BE2C (cell line): ENCODE data around the gene PAX5.

ENCODE experiments used
- DNase-seq: peaks from one replicate; pipeline ENCODE4 v3.0.0-alpha.2; 2020
- H3K27me3 ChIP-seq: fragments of 250-450 bp; sonication (Bioruptor Pico); 2 replicates; pipeline ENCODE4 v1.5.1; 2020; ENCODE audit warnings: mild to moderate bottlenecking
- H3K36me3 ChIP-seq: fragments of 250-450 bp; sonication (Bioruptor Pico); 2 replicates; pipeline ENCODE4 v1.5.1; 2020; ENCODE audit warnings: mild to moderate bottlenecking
- H3K4me1 ChIP-seq: fragments of 250-450 bp; sonication (Bioruptor Pico); 2 replicates; pipeline ENCODE4 v1.5.1; 2020
- H3K4me3 ChIP-seq: 2 replicates; pipeline ENCODE4 v1.5.1; 2011; ENCODE audit warnings: low read depth, low read length
- H3K9me3 ChIP-seq: fragments of 250-450 bp; sonication (Bioruptor Pico); 2 replicates; pipeline ENCODE4 v1.5.1; 2020
- CTCF ChIP-seq: IDR thresholded peaks from 2 replicates; pipeline ENCODE4 v1.5.1; 2012; ENCODE audit warnings: mild to moderate bottlenecking, low read depth, low read length

The PAX5 gene

DNA sequence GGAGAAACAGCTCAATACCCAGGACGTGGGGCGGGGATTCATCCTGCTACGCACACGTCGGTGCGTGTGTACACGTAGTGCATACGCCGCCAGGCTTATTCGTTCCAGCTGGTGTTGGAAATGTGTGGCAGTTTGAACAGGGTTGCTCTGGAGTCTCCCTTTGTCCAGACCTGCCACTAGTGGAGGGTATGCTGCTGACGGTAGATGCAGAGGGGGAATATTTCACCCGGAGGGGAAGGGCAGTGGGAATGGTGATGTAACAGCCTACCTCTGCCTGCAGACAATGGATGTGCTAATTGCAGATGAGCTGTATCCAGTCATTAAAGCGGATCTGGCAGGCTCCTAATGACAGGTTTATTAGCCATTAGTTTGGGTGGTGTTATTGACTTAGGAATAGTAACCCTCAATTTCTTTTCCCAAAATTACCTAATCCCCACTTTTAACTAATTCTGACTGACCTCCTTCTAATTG lies 142.7 kb downstream of the PAX5 start:
- DNase-seq: peak; percentile 48
- Histone ChIP-seq H3K36me3 (no peaks in the 10 kb centered on the region; the same call in 1 of the 2 replicates), H3K4me3 (no peak overlapping the region), H3K9me3 (no peaks in the 10 kb centered on the region), H3K4me1 (peaks cover 15% of the 10 kb centered on the region), H3K27me3 (no peaks in the 10 kb centered on the region)
- TF ChIP-seq CTCF: 0 out of 2 replicates have a peak, but pooled peaks have one; percentile 17

DNA sequence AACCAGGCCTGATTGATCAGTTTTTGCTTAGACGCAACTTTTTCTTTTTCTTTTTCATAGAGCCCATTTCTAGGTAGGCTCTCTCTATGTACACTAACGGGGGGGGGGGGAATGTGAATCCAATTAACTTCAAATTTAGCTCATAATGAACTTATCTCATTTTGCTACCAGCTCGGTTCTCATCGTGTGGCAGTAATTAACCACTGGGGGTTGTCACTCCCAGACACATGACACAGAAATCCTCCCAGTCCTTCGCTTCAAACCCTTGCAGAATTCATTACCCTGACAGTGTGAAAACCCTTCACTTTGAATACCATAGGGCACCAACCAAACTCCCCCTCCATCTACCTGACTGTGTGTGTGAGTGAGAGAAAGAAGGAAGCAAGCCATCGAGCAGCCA lies 144.2 kb downstream of the PAX5 start:
- no peak for DNase-seq
- Histone ChIP-seq H3K27me3 (no peaks in the 10 kb centered on the region), H3K9me3 (no peaks in the 10 kb centered on the region), H3K4me1 (peaks cover 15% of the 10 kb centered on the region), H3K4me3 (no peak overlapping the region), H3K36me3 (no peaks in the 10 kb centered on the region; the same call in 1 of the 2 replicates)
- TF ChIP-seq CTCF: no peak

GRCh38 chr9:36888551-36888950 lies 145.5 kb downstream of the PAX5 start:
- Histone ChIP-seq H3K4me3 (no peak overlapping the region), H3K36me3 (no peaks in the 10 kb centered on the region; the same call in none of the 2 replicates), H3K27me3 (no peaks in the 10 kb centered on the region), H3K9me3 (no peaks in the 10 kb centered on the region), H3K4me1 (peaks cover 15% of the 10 kb centered on the region)
- no peak for TF ChIP-seq CTCF
- no peak for DNase-seq

DNA sequence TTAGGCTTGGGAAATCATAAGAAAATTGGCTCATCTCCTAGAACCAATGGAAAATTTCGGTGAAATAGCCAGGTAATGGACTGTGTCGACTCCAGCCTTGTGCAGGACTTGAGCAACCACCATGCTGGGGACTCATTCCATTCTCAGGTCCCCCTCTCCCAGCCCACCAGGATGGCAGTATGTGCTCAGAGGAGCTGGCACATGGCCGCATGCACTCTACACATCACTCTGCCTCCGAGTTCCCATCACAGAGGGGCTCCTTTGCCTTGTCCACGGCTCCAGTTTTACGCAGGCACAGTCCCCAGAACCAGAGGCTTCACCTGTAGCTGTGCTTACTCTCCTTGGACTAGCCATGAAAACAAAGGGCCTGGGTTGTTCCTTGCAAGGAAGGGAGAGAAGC lies 149.3 kb downstream of the PAX5 start:
- Histone ChIP-seq H3K36me3 (peaks cover 4% of the 10 kb centered on the region), H3K27me3 (no peaks in the 10 kb centered on the region), H3K4me3 (no peak overlapping the region), H3K4me1 (no peaks in the 10 kb centered on the region), H3K9me3 (no peaks in the 10 kb centered on the region)
- TF ChIP-seq CTCF: no peak
- no peak for DNase-seq

- DNase-seq: no peak
- H3K4me1 ChIP-seq: no peaks in the 10 kb centered on the region
- peaks cover 4% of the 10 kb centered on the region for H3K36me3 ChIP-seq
- H3K27me3 ChIP-seq: no peaks in the 10 kb centered on the region
- H3K4me3 ChIP-seq: no peak overlapping the region
- no peaks in the 10 kb centered on the region for H3K9me3 ChIP-seq
- no peak for TF ChIP-seq CTCF
Observed at GRCh38 chr9:36882594-36882993, 151.5 kb downstream of the PAX5 start.

GRCh38 chr9:36881743-36882441 lies 152.2 kb downstream of the PAX5 start:
- no peak overlapping the region for H3K4me3 ChIP-seq
- TF ChIP-seq CTCF: no peak
- H3K4me1 ChIP-seq: no peaks in the 10 kb centered on the region

More at GRCh38 chr9:36881743-36882441, 152.2 kb downstream of the PAX5 start:
- no peaks in the 10 kb centered on the region for H3K27me3 ChIP-seq
- H3K36me3 ChIP-seq: peaks cover 4% of the 10 kb centered on the region
- no peak for DNase-seq
- H3K9me3 ChIP-seq: no peaks in the 10 kb centered on the region
